CD8-positive, alpha-beta memory T cell (primary cell): ENCODE results near the gene TBC1D22A. TPM values are rescaled to one million over a fixed set of nuclear protein-coding genes. Genes with fewer than 3 reads are reported as not detected.

ENCODE experiments used
- CTCF ChIA-PET: fragments of 350-600 bp; sonication (Branson Sonifier 250); formaldehyde crosslinking; loops from one replicate; lab custom pipeline; 2021; ENCODE audit warnings: antibody characterized with exemption; lab: Charles Lee
- POLR2A ChIA-PET: fragments of 350-600 bp; sonication (Branson Sonifier 250); formaldehyde crosslinking; loops from one replicate; lab custom pipeline; 2021; ENCODE audit warnings: antibody characterized with exemption; lab: Charles Lee
- DNase-seq, 5 donors: peaks; one replicate each; pipeline versions ENCODE4 v3.0.0 to v3.0.0-alpha.2; 2020 to 2022; ENCODE audit warnings: mixed read lengths in 1 of 5
- H3K27ac ChIP-seq: one replicate; pipeline ENCODE4 v1.7.0; 2013; ENCODE audit warnings: low read depth, mild to moderate bottlenecking, low read length, moderate library complexity
- H3K27me3 ChIP-seq: 2 replicates; pipeline ENCODE4 v1.7.0; 2013; ENCODE audit warnings: low read length, mild to moderate bottlenecking; ENCODE audit not compliant: insufficient read depth, poor library complexity, severe bottlenecking
- H3K36me3 ChIP-seq: 2 replicates; pipeline ENCODE4 v1.7.0; 2013; ENCODE audit warnings: mild to moderate bottlenecking, low read length, moderate library complexity; ENCODE audit not compliant: insufficient read depth
- H3K4me1 ChIP-seq: 2 replicates; pipeline ENCODE4 v1.7.0; 2013; ENCODE audit warnings: mild to moderate bottlenecking, low read length, moderate library complexity; ENCODE audit not compliant: insufficient read depth
- H3K4me3 ChIP-seq: 2 replicates; pipeline ENCODE4 v1.7.0; 2013; ENCODE audit warnings: mild to moderate bottlenecking, low read length
- H3K9me3 ChIP-seq: 2 replicates; pipeline ENCODE4 v1.7.0; 2013; ENCODE audit warnings: mild to moderate bottlenecking, low read length
- H3K27ac Mint-ChIP-seq, 8 donors: one replicate each; pipeline ENCODE4 v1.8.0; 2020 to 2021; ENCODE audit warnings: mixed read lengths in 8 of 8, mild to moderate bottlenecking in 6 of 8, inconsistent platforms in 3 of 8, moderate library complexity in 3 of 8
- H3K27me3 Mint-ChIP-seq, 2 donors: one replicate each; pipeline ENCODE4 v1.8.0; 2020 to 2021; ENCODE audit warnings: mixed read lengths in 2 of 2, mild to moderate bottlenecking in 1 of 2, moderate library complexity in 1 of 2
- H3K36me3 Mint-ChIP-seq, 3 donors: one replicate each; pipeline ENCODE4 v1.8.0; 2020 to 2021; ENCODE audit warnings: mixed read lengths in 3 of 3, inconsistent platforms in 1 of 3, mild to moderate bottlenecking in 1 of 3
- H3K4me1 Mint-ChIP-seq, 3 donors: one replicate each; pipeline ENCODE4 v1.8.0; 2020 to 2021; ENCODE audit warnings: mixed read lengths in 3 of 3, inconsistent platforms in 1 of 3, mild to moderate bottlenecking in 1 of 3
- H3K4me3 Mint-ChIP-seq, 7 donors: one replicate each; pipeline ENCODE4 v1.8.0; 2020 to 2021; ENCODE audit warnings: mixed read lengths in 7 of 7, mild to moderate bottlenecking in 6 of 7, moderate library complexity in 4 of 7, inconsistent platforms in 2 of 7
- H3K9me3 Mint-ChIP-seq, 5 donors: one replicate each; pipeline ENCODE4 v1.8.0; 2020 to 2022; ENCODE audit warnings: mixed read lengths in 5 of 5, mild to moderate bottlenecking in 3 of 5, moderate library complexity in 2 of 5, inconsistent platforms in 1 of 5
- polyA plus RNA-seq: library from polyadenylated mRNA; unstranded; fragments of 300-500 nt; fragmentation: Illumina TruSeq; gene quantifications from one replicate; pipeline ENCODE4 v1.2.3, GENCODE V29; 2021
- total RNA-seq, 2 experiments: library from RNA; stranded (reverse); gene quantifications; one replicate each; pipeline ENCODE4 v1.2.3, GENCODE V29; 2021

TBC1D22A gene
- total and polyA plus RNA-seq, 3 experiments from 2014 or later = 26.6 to 34.8 (median 34.0) TPM

DNA sequence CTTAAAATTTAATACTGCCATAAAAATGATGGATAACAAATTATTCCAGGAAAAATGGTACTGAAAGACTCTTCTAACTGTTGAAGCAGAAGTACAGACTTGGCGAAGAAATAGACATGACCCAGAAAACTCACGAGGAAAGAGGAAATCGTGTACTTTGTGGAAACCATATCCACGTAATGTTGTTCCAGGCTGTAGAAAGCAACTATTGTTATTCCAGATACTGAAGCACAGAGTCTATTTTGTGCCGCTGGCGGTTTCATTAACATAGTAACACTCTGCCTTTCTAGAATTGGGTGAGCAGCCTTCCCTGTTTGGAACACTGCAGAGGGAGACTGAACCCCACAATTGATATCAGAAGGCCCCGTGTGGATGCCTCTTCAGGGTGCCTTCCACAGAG lies 310.6 kb downstream of the TBC1D22A start:
- no peak overlapping the region for H3K4me3 Mint-ChIP-seq

DNA sequence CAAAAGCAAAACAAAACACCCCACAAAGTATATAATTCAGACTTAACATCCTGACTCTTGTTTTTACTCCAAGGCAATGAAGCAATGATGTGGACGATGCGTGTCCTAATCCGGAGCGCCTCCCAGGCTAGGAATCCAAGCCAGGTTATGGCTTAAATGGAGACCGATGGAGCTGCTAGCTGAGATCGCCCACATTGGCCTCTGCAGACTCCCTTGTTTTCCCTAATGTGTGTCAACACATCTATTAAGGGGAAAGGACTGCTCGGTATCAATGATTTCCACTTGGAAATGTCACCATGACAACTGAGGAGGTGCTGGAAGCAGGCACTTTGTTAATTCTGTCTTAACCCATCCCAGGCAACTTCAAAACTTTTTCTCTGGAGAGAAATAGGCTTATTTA lies 311.7 kb downstream of the TBC1D22A start:
- Histone ChIP-seq H3K36me3 (no peaks in the 10 kb centered on the region), H3K27ac (no peak overlapping the region), H3K9me3 (peaks cover 3% of the 10 kb centered on the region), H3K27me3 (no peaks in the 10 kb centered on the region), H3K4me3 (no peak overlapping the region), H3K4me1 (no peaks in the 10 kb centered on the region)
- Mint-ChIP-seq H3K27me3 (no peaks in the 10 kb centered on the region), H3K9me3 (peaks cover 4 to 23% (median 20%) of the 10 kb centered on the region in 5 donors), H3K27ac (no peak overlapping the region), H3K36me3 (peaks cover 17 to 54% (median 27%) of the 10 kb centered on the region in 3 donors), H3K4me1 (peaks cover 0 to 6% (median 4%) of the 10 kb centered on the region in 3 donors), H3K4me3 (no peak overlapping the region)
- POLR2A ChIA-PET = no interaction called here
- CTCF ChIA-PET = no interaction called here
- DNase-seq = no peak

More for the DNA sequence above, 310.6 kb downstream of the TBC1D22A start:
- Mint-ChIP-seq H3K9me3 (peaks cover 4 to 23% (median 20%) of the 10 kb centered on the region in 5 donors), H3K36me3 (peaks cover 20 to 46% (median 28%) of the 10 kb centered on the region in 3 donors), H3K27ac (no peak overlapping the region), H3K27me3 (no peaks in the 10 kb centered on the region), H3K4me1 (peaks cover 7 to 11% (median 11%) of the 10 kb centered on the region in 3 donors)
- POLR2A ChIA-PET = no interaction called here
- CTCF ChIA-PET = no interaction called here
- H3K4me3 ChIP-seq = no peak overlapping the region
- no peaks in the 10 kb centered on the region for H3K4me1 ChIP-seq
- H3K27me3 ChIP-seq = no peaks in the 10 kb centered on the region
- H3K36me3 ChIP-seq = no peaks in the 10 kb centered on the region
- peaks cover 3% of the 10 kb centered on the region for H3K9me3 ChIP-seq
- DNase-seq = no peak
- H3K27ac ChIP-seq = no peak overlapping the region

DNA sequence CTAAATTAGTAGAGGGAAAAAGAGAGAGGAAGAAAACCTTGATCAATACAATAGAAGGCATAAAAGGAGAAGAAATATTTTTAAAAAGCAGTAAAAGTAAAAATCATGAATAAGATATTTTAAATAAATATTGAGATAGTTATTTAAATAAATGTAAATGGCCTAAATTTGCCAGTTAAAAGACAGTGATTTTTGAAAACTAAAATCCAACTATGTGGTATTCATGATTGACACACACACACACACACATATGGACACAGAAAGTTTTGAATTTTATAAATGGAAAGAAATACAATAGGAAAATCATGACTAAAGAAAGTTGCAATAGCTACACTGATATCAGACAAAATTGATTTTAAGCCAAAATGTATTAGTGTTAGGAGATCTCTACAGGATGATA lies 313.1 kb downstream of the TBC1D22A start:
- peaks cover 6 to 26% (median 20%) of the 10 kb centered on the region in 5 donors for H3K9me3 Mint-ChIP-seq
- Histone ChIP-seq H3K36me3 (no peaks in the 10 kb centered on the region), H3K27me3 (no peaks in the 10 kb centered on the region), H3K4me3 (no peak overlapping the region), H3K27ac (no peak overlapping the region), H3K4me1 (no peaks in the 10 kb centered on the region), H3K9me3 (peaks cover 3% of the 10 kb centered on the region)
- peaks cover 0 to 6% (median 4%) of the 10 kb centered on the region in 3 donors for H3K4me1 Mint-ChIP-seq
- no peak overlapping the region for H3K27ac Mint-ChIP-seq
- ChIA-PET CTCF (no interaction called here), POLR2A (no interaction called here)
- no peak for DNase-seq
- H3K4me3 Mint-ChIP-seq = no peak overlapping the region
- H3K27me3 Mint-ChIP-seq = no peaks in the 10 kb centered on the region
- peaks cover 17 to 64% (median 27%) of the 10 kb centered on the region in 3 donors for H3K36me3 Mint-ChIP-seq

DNA sequence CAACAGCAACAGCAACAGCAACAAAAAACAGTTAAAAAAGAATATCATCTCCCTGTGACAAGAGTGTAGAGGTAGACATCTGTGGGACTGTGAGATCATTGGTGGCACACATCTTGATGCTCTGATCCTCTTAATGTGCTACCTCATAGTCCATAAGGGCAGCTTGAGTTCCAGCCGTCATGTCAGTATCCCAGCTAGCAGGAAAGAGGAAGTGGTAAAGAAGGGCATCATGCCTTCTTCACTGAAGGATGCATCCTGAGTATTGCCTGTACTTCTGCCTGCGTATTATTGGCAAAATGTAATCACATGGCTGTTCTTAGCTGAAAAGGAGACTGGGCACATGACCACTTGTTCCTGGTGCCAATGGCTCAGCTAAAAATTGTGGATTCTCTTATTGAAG lies 314.3 kb downstream of the TBC1D22A start:
- DNase-seq = no peak
- CTCF ChIA-PET = no interaction called here

DNA sequence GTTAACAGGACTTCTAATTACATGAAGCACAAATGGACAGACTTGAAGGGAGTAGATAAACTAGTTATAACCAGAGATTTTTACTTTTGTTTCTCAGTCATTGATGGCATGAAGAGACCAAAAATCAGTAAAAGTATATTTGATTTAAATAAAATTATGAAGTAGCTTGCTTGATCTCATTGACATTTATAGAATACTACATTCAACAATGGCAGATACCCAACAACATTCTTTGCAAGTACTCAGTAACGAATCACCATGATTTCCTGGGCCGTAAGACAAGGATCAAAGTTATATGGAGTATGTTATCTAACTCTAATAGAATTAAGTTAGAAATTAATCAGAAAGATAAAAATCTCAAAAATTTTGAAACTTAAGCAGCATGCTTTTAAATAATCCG lies 317.6 kb downstream of the TBC1D22A start:
- ChIA-PET POLR2A (no interaction called here), CTCF (no interaction called here)
- Mint-ChIP-seq H3K4me3 (no peak overlapping the region), H3K9me3 (peaks cover 0 to 18% (median 10%) of the 10 kb centered on the region in 5 donors), H3K27ac (no peak overlapping the region), H3K4me1 (peaks cover 0 to 5% (median 0%) of the 10 kb centered on the region in 3 donors), H3K27me3 (no peaks in the 10 kb centered on the region), H3K36me3 (peaks cover 9 to 42% (median 12%) of the 10 kb centered on the region in 3 donors)
- Histone ChIP-seq H3K4me1 (no peaks in the 10 kb centered on the region), H3K27me3 (no peaks in the 10 kb centered on the region), H3K36me3 (no peaks in the 10 kb centered on the region), H3K27ac (no peak overlapping the region), H3K9me3 (peaks cover 3% of the 10 kb centered on the region), H3K4me3 (no peak overlapping the region)
- DNase-seq = no peak

More for the DNA sequence above, 314.3 kb downstream of the TBC1D22A start:
- Mint-ChIP-seq H3K36me3 (peaks cover 17 to 66% (median 25%) of the 10 kb centered on the region in 3 donors), H3K4me3 (no peak overlapping the region), H3K9me3 (peaks cover 6 to 26% (median 20%) of the 10 kb centered on the region in 5 donors), H3K4me1 (peaks cover 0 to 4% (median 0%) of the 10 kb centered on the region in 3 donors), H3K27me3 (no peaks in the 10 kb centered on the region), H3K27ac (no peak overlapping the region)
- Histone ChIP-seq H3K27me3 (no peaks in the 10 kb centered on the region), H3K4me3 (no peak overlapping the region), H3K4me1 (no peaks in the 10 kb centered on the region), H3K36me3 (no peaks in the 10 kb centered on the region), H3K9me3 (peaks cover 3% of the 10 kb centered on the region), H3K27ac (no peak overlapping the region)
- POLR2A ChIA-PET = no interaction called here

DNA sequence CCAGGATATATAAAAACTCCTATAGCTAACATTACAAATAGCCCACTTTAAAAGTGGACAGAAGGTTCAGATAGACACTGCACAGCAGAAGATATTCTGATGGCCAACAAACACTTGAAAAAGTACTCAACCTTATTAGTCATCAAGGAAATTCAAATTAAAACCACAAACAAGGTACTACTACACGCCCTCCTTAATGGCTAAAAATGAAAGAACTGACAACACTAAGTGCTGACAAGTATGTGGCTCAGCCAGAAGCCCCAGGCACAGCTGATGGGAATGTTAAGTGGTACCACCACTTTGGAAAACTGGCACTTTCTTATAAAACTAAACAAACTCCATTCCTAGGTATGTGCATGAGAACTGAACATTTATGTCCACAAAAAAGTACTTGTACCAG lies 320.1 kb downstream of the TBC1D22A start:
- H3K9me3 Mint-ChIP-seq = peaks cover 0 to 7% (median 3%) of the 10 kb centered on the region in 5 donors
- POLR2A ChIA-PET = no interaction called here
- H3K4me1 Mint-ChIP-seq = peaks cover 11 to 15% (median 15%) of the 10 kb centered on the region in 3 donors
- Histone ChIP-seq H3K27me3 (no peaks in the 10 kb centered on the region), H3K4me3 (no peak overlapping the region), H3K27ac (no peak overlapping the region), H3K9me3 (no peaks in the 10 kb centered on the region), H3K36me3 (no peaks in the 10 kb centered on the region), H3K4me1 (no peaks in the 10 kb centered on the region)
- no peak overlapping the region for H3K4me3 Mint-ChIP-seq
- no peak for DNase-seq
- no peak overlapping the region for H3K27ac Mint-ChIP-seq
- H3K27me3 Mint-ChIP-seq = no peaks in the 10 kb centered on the region
- CTCF ChIA-PET = no interaction called here
- peaks cover 2 to 25% (median 4%) of the 10 kb centered on the region in 3 donors for H3K36me3 Mint-ChIP-seq

DNA sequence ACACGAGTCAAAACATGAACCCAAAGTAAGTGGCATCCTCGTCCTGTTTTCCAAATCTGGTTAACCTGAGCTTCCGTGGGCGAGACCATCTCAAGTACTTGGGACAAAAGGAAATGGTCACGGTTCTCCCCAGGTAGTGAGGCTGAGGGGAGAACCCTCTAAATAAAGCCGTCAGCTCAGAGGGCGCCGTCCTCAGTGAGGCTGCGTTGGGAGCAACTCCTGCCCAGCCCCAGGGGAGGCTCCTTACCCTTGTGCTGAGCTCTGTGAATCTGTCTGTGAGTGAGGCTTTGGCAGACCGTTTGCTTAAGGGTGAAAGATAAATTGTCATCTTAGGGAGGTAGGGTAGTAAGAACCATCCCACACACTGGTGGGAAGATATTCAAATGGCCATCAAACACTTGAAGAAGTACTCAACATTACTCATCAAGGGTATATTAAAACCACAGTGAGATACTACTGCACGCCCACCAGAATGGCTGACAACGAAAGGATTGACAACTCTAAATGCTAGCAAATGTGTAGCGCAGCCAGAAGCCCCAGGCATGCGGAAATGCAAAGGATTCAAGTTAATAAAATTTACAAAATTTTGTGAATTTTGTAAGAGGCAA lies 321.0 kb downstream of the TBC1D22A start:
- Histone ChIP-seq H3K36me3 (no peaks in the 10 kb centered on the region), H3K4me1 (no peaks in the 10 kb centered on the region), H3K9me3 (no peaks in the 10 kb centered on the region), H3K4me3 (no peak overlapping the region), H3K27ac (no peak overlapping the region), H3K27me3 (no peaks in the 10 kb centered on the region)
- Mint-ChIP-seq H3K4me1 (peaks cover 11 to 21% (median 21%) of the 10 kb centered on the region in 3 donors), H3K27me3 (no peaks in the 10 kb centered on the region), H3K4me3 (no peak overlapping the region), H3K27ac (no peak overlapping the region), H3K9me3 (peaks cover 0 to 7% (median 2%) of the 10 kb centered on the region in 5 donors), H3K36me3 (peaks cover 0 to 18% (median 4%) of the 10 kb centered on the region in 3 donors)
- POLR2A ChIA-PET = no interaction called here
- CTCF ChIA-PET = no interaction called here
- DNase-seq = no peak

DNA sequence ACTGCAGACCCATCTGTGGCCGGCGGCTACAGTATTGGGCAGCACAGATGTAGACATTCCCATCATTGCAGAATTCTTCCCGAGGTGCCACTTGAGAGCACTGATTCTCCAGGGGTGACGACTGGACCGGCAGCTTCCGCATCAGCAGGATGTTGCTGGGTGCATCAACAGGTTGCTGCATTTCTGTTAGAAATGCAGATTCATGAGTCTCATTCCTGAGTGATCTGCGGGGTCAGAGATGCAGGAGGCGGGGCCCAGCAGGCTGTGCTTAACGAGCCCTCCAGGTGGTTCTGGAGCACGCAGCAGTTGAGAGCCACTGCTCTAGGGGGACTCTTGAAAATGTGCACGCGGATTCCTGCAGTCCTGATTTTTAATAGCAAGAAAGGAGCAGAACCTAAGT lies 321.8 kb downstream of the TBC1D22A start:
- H3K9me3 Mint-ChIP-seq = peaks cover 0 to 7% (median 2%) of the 10 kb centered on the region in 5 donors
- ChIA-PET CTCF (no interaction called here), POLR2A (no interaction called here)
- peak overlapping the region in 1 of 8 donors; percentile 65 for H3K27ac Mint-ChIP-seq
- Histone ChIP-seq H3K36me3 (no peaks in the 10 kb centered on the region), H3K4me1 (no peaks in the 10 kb centered on the region), H3K27ac (no peak overlapping the region), H3K9me3 (no peaks in the 10 kb centered on the region), H3K27me3 (no peaks in the 10 kb centered on the region), H3K4me3 (no peak overlapping the region)
- no peak overlapping the region for H3K4me3 Mint-ChIP-seq
- H3K27me3 Mint-ChIP-seq = peaks cover 0 to 1% of the 10 kb centered on the region in 2 donors
- peaks cover 19 to 28% (median 28%) of the 10 kb centered on the region in 3 donors for H3K4me1 Mint-ChIP-seq
- no peak for DNase-seq
- H3K36me3 Mint-ChIP-seq = peaks cover 0 to 14% (median 4%) of the 10 kb centered on the region in 3 donors
